ENCODE results near the gene GRIK1.

The GRIK1 gene

DNA sequence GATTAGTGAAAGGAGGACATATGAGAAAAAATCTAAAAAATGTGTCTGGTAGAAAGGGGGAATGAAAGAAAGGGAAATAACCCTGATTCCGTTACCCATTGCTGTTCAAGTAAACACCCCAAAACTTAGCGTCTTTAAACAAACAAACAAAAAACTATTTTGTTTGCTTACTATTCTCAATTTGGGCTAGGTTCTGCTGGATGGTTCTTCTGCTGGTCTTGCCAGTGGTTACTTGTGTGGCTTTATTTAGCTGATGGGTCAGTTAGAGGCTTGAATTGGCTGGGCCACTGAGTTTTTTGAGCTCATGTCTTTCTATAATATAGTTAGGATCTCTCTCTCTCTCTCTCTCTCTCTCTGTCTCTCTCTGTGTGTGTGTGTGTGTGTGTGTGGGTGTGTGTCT, 112.1 kb downstream of the GRIK1 start:
- no peak for DNase-seq (ENCODE audit: low read depth)

DNA sequence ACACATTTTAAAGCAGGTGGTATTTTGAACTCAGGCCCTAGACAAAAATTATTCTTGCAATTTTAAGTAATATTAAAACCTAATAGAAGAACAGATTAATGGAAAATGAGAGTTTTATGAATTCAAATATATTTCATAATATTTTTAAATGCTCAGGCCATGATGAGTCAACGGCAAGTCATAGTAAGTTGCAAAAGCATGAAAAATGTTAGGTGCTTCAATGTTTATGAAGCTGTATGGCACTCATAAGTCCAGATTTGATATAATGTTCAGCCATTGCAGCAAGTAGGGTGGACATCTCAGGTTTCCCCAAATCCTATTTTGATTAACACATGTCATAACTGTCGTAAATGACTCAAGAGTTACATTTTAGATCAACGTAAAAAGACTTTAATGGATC, 112.6 kb downstream of the GRIK1 start:
- no peak for DNase-seq (ENCODE audit: low read depth)

DNA sequence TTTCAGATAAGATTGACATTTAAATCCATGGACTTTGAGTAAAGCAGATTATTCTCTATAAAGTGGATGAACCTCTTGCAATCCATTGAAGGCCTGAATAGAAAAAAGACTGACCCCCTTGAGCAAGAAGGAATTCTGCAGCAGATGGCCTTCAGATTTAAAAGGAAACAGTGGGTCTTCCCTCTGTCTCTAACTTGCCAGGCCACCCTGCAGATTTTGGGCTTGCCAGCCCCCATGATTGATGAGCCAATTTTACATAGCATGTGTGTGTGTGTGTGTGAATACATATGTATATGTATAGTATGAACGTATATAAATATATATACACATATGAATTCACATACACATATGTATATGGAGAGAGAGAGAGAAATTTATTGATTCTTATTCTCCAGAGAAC, 113.4 kb downstream of the GRIK1 start:
- no peak for DNase-seq (ENCODE audit: low read depth)

DNA sequence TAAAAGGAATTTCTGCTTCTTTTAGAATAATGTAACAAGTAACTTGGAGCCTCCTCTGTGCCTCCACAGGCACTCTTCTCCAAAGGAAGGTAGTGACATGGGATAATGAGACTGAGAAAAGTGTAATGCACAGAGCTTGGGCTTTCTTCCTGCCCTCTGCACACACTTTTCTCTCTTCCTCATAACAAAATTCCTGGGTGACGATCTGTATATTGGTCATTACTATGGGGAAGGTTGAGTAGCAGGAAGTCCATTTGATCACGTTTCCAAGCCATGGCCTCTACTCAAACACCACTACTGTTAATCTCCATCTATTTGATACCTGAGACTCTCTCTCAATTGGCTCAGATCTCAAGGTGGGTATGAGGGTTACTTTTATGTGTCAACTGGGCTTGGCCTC, 113.9 kb downstream of the GRIK1 start:
- DNase-seq (ENCODE audit: low read depth): no peak

DNA sequence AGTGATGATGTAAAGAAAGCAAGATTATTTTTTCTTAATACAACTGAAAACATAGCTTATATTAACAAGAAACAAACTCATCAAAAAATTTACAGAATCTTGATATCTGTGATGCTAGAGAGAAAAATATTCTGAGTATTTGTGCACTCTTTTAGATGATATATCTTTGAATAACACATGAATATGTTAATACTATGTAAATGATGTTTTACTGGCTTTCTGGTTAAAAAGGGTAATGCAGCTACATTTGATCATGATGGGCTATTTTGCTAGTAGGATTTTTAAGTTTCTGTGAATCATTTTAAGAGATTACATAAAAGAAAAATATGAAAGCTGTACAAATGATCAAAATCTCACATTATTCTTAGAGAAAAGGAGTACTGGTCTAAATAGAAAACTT, 114.5 kb downstream of the GRIK1 start:
- DNase-seq (ENCODE audit: low read depth): no peak

DNA sequence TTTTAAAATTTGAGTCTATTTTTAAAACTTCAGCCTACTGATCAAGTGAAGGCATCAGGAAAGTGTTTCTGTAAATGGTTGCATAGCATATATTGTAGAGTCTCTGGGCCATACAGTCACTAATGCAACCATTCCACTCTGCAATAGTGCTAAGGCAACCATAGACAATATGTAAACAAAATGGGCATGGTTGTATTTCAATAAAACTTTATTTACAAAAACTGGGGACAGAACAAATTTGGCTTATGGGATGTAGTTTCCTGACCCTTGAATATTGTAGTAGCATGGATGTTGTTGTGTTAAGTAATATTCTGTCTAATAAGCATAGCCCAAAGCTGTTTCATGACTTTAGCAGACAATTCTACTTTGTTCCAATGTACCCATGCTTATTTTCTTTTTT, 117.7 kb downstream of the GRIK1 start:
- no peak for DNase-seq (ENCODE audit: low read depth)

DNA sequence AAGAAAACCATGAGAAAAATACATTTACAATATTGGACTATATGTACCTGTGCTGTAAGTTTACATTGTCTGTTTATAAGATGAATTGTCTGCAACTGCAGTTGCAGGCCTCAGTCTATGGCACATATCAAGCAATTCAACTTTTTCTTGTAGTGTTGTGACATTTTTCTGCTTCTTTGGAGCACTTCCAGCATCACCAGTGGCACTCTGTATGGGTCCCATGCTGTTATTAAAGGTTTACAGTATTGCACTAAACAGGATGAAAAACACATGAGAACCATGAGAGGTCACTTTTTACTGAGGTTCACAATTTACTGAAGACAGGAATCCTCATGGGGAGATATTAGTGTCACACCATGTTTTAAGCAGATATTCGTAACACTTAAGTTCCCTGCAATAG, 118.6 kb downstream of the GRIK1 start:
- DNase-seq (ENCODE audit: low read depth): no peak

DNA sequence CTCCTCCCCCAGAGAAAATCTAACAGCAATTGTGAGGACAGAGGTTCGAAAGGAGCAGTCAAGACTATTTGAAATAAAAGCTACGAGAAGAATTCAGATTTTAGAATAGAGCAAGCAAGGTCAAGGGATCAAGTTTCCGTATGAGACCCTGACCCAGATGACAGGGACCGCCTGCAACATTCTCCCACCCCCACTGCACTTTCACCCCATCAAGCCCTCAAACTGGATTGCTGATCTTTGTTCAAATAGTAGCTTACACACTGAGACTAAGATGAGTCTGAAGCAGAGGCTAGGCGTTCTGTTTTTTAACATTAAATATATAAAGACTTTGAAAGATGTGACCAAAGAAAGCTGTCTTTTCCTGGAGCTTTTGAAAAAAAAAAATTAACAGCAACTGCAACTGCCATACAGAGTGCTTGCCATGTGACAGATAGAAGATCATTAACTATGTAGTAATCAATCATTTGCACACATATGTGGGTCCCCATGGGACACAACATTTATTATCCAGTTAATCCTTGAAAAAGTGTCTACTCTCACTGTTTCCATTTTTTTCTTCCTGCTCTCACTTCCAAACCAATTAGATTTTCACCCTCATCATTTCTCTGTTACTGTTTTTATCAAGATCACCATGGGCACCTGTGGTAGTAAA, 120.0 kb downstream of the GRIK1 start:
- DNase-seq (ENCODE audit: low read depth): no peak

DNA sequence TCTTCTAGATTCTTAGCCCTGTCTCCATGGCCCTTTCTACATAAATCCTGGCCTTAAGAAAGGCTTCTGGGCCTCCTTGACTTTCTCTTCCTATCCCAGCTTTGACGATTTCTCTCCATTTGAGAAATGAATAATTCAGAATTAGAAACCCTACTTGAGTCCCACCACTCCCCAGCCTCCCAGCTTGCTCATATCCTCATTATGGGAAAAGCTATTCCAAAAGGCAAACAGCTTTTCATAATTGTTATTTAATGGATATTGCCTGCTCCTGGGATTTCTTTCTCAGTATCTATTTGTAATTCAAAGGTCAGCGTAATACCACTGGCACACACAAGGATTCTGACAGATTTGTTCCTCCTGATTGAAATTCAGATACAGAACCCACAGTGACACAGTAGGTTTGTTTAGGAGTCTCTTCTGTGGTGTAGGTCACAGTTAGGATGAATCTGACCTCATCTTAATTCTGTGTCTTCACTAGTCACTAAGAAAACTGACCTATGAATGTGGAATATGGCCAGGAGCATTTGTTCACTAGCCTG, 121.3 kb downstream of the GRIK1 start:
- DNase-seq (ENCODE audit: low read depth): no peak

DNA sequence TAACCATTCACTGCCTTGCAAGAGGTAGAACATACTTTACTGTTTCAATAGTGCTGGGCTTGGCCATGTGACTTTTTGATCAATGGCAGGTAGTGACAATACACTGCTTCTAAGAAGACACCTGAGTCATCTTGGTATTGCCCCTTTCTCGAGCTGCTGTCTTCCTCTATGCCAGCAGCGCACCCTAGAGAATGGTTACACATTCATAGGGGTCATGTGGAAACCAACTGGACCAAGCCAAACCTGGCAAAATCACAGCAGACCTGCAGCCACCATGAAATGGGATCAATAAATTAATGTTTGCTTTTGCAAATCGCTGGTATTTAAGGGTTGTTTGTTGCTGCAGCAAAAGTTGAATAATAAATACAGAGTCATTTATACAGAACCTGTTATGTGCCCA, 122.3 kb downstream of the GRIK1 start:
- no peak for DNase-seq (ENCODE audit: low read depth)

DNA sequence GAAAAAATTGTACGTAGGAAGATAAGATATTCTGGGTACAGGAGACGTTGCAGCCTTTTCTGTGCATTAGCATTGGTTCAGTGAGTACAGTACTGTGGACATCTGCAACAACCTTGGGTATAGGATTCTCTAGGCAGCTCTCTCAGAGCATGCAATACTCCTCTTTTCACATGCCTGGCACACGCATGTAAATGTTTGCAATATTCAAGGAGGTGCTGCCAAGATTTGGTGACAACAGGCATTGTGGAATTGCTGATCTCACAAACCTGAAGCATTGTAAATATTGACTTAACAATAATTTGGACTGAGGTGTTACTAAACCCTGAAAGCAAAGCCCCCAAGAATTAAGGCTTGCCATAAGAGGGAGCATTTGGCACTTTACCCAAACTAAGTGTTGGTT, 126.8 kb downstream of the GRIK1 start:
- DNase-seq (ENCODE audit: low read depth): no peak

DNA sequence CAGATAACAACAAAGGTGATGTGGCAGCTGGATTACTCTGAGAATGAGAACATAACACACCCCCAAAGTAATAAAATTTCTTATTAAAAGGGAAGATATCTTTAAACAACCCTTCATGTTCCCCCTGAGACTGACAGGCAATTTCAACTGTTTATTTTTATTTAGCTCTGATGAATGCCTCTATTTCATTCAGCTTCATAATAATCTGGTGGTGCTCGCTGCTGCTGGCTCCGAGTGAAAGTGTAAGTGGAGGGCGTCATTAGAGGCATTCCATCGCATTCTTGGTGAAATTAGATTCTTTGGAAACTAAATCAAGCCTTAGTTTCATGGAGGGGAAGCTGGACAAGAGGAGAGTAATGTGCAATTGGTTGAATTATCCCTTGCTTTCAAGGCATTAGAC, 128.9 kb downstream of the GRIK1 start:
- no peak for DNase-seq (ENCODE audit: low read depth)

DNA sequence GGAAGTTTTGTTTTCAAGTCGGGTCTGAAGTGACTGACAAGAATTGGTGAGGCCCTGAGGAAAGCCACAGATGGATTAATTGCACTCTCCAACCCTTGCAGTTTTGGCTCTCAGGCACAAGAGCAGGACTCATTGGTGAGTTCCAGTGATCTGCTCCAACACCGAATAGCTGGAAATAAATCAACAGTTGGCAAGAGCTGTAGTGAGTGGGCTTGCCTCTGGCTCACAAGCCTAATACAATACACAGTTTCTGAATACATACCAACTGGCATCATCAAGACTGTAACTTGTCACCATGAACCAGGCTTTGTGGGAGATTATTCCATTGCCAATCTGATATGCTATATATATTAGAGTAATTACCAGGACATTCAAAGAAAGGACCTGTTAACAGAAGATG, 131.6 kb downstream of the GRIK1 start:
- no peak for DNase-seq (ENCODE audit: low read depth)

DNA sequence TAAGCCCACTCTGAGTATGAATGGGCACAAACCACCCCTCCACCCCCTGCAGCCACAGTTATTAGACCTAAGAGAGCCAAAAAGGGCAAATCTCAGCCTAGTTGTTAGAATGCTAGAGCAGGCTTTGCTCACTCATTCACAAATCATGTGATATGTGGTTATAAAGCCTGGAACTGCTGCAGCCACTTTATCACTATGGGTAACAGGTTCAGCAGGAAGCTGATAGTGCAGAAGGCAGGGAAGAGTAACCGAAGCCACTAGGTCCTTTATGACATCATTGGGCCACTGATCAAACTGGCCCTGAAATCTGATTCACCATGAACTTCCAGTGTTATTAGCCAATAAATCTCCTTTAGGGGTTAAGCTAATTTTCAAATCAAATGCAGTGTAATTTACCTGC, 134.7 kb downstream of the GRIK1 start:
- no peak for DNase-seq (ENCODE audit: low read depth)

DNA sequence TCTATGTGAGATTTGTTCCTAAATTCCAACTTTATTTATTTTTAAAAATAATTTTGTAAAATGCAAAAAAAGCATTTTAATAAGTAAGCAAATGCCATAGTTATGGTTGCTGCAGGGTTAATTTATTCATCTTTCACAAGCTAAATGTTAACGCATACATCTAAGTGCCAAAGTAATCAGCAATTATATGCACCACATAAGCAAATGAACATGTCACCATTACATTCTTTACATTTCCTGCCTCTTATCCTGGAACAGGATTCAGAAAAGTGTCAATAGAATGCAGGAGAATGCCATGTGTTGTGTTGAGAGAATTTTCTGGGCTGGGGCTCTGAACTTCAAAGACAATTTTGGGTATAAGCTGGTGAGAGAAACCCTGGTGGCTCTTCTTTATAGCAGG, 136.6 kb downstream of the GRIK1 start:
- no peak for DNase-seq (ENCODE audit: low read depth)

DNA sequence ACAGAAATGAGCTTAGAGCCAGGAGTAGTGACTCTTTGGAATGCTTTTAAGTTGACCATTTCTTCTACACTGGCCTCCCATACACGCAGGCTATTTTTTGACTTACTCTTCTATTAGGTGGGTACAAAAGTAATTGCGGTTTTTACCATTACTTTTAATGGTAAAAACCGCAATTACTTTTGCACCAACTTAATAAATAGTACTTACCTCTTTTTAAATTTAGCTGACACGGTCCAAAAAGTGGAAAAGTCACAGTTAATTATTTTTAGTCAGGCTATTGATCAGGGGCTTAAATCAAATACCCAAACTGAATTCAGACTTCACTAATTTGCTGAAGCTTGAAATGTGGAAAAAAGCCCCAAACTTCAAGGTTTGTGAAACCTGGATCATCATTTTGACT, 138.7 kb downstream of the GRIK1 start:
- DNase-seq (ENCODE audit: low read depth): no peak

DNA sequence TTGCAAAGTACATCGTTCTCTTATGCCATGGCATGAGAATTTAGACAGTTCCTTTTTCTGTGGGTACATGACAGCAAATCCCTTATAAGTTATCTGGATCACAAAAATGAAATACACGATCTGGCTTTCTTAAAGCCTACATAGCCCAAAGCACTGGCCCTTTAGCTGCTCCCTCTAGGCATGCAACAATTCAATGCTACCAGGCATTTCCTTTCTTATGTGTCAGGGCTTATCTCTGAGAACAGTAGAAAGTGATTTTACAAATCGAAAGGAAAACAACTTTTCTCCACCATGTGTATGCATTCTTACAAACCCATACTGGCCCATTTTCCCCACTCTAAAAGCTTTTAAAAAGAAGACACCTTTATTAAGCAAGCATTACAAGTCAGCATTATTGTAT, 139.7 kb downstream of the GRIK1 start:
- no peak for DNase-seq (ENCODE audit: low read depth)

DNA sequence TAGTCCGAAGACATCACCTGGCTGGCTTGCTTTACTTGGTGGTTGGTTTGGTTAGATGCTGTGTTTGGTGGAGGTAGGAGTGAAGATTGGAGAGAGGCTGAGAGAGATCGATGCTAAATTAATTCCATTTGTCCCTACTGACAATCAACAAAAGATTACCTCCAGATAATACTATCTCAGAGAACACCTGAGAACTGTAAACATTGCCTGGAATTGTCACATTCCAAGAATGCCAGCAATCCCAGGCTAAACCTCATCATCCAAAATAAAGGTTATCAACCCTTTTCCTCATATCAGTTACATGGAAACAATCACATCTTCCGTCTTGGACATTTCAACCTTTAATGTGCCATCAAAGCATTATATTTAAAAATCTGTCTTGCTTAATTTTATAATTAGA, 141.0 kb downstream of the GRIK1 start:
- DNase-seq (ENCODE audit: low read depth): no peak

DNA sequence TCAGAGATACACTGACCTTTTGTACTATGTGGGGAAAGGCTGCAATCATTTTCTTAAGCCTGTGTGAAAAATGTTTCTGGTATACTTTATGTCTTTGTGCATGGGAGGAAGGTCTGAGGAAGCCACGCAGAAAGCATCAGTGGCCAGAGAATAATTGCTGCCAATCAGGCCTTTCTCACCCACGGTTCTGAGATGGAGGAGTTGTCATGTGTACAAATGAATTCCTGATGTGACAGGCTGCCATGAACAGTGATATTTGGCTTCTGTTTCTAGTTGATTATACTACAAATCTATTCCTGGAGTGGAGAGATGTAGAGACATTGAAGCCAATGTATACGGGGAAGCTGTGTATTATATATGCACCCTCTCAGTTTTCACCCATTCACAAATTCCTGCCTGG, 142.6 kb downstream of the GRIK1 start:
- no peak for DNase-seq (ENCODE audit: low read depth)

DNA sequence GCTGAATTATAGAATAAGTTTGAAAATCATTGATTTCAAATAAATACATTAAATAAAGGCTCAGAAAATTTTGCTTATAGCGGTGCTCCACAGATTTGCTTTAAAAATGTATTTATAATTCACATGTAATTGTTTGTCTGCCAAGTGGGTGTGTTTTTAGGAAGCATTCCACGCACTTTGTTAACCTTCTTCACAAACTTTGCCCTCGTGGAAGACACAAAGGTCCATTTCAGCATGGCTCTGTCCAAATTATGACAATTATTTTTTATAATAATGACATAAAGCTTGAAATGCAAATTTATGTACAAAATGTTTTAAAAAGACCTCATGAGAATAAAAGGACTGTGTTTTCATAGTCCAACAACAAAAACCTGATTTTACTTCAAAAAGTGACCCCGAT, 146.1 kb downstream of the GRIK1 start:
- DNase-seq (ENCODE audit: low read depth): no peak

DNA sequence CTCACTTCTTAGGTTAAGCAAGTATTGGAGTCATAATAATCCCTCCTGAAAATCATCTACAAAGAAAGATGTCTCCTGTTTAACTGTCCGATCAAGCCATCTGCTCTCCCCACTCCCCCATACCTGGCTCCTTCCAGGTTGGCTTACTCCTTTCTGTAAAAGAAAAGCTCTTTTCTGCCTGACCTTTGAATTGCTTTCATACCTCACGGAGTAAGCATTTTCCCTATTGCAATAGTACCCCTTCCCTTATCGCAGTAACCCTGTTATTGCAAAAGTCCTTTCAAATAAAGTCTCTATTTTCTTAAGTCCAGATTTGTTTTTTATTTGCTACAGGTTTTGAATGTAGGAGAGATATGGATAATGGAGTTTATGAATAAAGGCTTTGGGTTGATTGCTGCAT, 150.4 kb downstream of the GRIK1 start:
- no peak for DNase-seq (ENCODE audit: low read depth)

DNA sequence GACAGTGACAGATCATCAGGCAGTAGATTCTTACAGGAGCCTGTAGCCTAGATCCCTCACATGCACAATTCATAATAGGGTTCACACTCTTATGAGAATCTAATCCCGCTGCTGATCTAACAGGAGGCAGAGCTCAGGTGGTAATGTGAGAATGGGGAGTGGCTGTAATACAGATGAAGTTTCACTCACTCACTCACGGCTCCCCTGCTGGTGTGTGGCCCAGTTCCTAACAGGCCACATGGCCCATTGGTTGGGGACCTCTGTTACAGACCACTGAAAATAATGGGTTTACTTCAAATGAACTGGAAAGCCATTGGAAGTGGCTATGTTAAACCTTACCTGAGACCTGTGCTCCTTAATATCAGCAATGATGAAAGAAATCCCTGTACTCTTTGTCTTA, 151.0 kb downstream of the GRIK1 start:
- no peak for DNase-seq (ENCODE audit: low read depth)

DNA sequence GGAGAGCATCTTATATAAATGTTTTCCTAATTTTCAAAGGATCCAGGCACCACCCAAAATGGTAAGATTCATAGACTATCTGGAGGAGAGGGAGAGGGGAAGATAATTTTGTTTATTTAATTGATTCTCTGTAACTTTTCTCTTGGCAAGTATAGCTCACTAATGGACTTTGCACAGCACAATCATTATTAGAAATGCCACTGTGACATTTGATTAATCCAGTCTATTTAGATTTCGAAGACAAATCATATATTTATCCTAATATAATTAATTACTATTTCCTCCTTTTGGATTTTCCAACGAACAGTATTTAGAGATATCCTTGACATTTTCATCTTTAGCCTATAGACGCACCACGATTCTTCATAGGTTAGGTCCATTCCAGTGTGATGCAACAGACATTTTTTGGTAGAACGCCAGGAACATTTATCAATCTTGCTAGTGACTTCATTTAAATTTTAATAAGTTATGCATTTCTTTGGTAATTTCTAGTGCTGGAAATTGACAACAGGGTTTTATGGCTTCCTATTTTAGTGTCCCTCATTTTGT, 152.4 kb downstream of the GRIK1 start:
- no peak for DNase-seq (ENCODE audit: low read depth)

Data from activated gamma-delta T cell treated with anti-CD3 and anti-CD28 coated beads, Interleukin-2, amount 50 U/mL, for 16 hours (primary cell).